GM12874 (cell line): ENCODE results near the gene IFT52.

ENCODE experiments used
- TF ChIP-seq, protein P1 (sequence below): IDR thresholded peaks from 2 replicates; pipeline ENCODE4 v1.5.1; 2011; ENCODE audit warnings: low read depth, mild to moderate bottlenecking, control low read depth, low read length, moderate library complexity; ENCODE audit not compliant: insufficient read depth

The IFT52 gene, protein sequence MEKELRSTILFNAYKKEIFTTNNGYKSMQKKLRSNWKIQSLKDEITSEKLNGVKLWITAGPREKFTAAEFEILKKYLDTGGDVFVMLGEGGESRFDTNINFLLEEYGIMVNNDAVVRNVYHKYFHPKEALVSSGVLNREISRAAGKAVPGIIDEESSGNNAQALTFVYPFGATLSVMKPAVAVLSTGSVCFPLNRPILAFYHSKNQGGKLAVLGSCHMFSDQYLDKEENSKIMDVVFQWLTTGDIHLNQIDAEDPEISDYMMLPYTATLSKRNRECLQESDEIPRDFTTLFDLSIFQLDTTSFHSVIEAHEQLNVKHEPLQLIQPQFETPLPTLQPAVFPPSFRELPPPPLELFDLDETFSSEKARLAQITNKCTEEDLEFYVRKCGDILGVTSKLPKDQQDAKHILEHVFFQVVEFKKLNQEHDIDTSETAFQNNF

GRCh38 chr20:43590392-43591303 lies at the start of gene IFT52:
Gene IFT52 (plus strand): TSS chr20:43590937. CDS start chr20:43594699, 3,762 bp downstream.
- TF ChIP-seq, protein P1, sequence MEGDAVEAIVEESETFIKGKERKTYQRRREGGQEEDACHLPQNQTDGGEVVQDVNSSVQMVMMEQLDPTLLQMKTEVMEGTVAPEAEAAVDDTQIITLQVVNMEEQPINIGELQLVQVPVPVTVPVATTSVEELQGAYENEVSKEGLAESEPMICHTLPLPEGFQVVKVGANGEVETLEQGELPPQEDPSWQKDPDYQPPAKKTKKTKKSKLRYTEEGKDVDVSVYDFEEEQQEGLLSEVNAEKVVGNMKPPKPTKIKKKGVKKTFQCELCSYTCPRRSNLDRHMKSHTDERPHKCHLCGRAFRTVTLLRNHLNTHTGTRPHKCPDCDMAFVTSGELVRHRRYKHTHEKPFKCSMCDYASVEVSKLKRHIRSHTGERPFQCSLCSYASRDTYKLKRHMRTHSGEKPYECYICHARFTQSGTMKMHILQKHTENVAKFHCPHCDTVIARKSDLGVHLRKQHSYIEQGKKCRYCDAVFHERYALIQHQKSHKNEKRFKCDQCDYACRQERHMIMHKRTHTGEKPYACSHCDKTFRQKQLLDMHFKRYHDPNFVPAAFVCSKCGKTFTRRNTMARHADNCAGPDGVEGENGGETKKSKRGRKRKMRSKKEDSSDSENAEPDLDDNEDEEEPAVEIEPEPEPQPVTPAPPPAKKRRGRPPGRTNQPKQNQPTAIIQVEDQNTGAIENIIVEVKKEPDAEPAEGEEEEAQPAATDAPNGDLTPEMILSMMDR = no peak

- TF ChIP-seq, protein P1 = no peak
Measured at GRCh38 chr20:43541214-43541613, 49.5 kb upstream of the IFT52 start.

DNA sequence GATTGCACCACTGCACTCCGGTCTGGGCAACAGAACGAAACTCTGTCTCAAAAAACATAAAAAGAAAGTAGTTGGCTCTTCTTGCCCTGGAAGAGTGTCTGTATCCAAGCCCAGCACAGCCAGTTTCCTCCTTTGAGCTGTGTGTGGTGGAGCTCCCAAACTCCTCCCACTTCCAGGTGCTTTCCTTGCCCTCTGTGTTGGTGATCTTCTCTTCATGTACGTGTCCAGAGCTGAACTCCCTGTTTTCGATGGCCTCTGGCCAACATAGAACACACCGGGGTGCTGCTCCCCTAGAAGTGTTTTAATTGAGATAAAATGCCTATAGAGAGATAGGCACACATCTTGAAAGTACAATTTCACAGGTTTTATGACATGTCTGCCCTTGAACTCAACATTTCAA lies 48.6 kb upstream of the IFT52 start:
- TF ChIP-seq, protein P1 = no peak

DNA sequence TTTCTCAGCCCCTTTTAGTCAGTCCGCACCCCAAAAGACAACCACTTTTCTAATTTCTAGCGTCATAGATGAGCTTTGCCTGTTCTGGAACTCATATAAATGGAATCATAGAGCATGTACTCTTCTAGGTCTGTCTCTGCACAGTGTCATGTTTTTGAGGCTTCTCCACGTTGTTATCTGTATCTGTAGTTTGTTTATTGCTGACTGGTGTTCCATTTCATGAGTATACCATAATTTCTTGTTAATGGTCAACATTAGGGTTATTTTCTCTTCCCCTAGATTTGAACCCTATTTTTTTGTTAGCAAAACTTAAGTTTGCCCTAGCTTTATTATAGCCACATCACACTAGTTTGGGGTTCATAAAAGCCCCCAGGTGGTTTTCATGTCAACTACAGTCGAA lies 48.1 kb upstream of the IFT52 start:
- TF ChIP-seq, protein P1 = no peak

GRCh38 chr20:43543138-43543537 lies 47.6 kb upstream of the IFT52 start:
- TF ChIP-seq, protein P1 = no peak

GRCh38 chr20:43544501-43544900 lies 46.2 kb upstream of the IFT52 start:
- TF ChIP-seq, protein P1 = no peak
